Stomach (tissue), 4 donors: Measurements from ENCODE around the gene NDUFA8.

Experiments used
- CTCF ChIP-seq, 7 experiments: fragments of 450-650 bp in 4 of 7; fragments of 200-600 bp in 3 of 7; sonication (generic) in 3 of 7; IDR thresholded peaks; one replicate each; pipeline ENCODE4 v1.5.1; 2016 to 2019; ENCODE audit warnings: antibody characterized with exemption in 7 of 7, control low read depth in 2 of 7, mild to moderate bottlenecking in 1 of 7
- EP300 ChIP-seq: sonication (generic); formaldehyde crosslinking; IDR thresholded peaks from one replicate; pipeline ENCODE4 v1.6.1; 2017; ENCODE audit warnings: antibody characterized with exemption
- POLR2A ChIP-seq, 4 donors: fragments of 450-650 bp; IDR thresholded peaks; one replicate each; pipeline ENCODE4 v1.6.1; 2016; ENCODE audit warnings: antibody characterized with exemption in 4 of 4, control low read depth in 2 of 4, mild to moderate bottlenecking in 1 of 4, moderate library complexity in 1 of 4
- POLR2AphosphoS5 ChIP-seq, 3 donors: sonication (generic); formaldehyde crosslinking; IDR thresholded peaks; one replicate each; pipeline ENCODE4 v1.6.1; 2016; ENCODE audit warnings: antibody characterized with exemption in 3 of 3

- no peak for TF ChIP-seq CTCF (IDR thresholded peaks at IDR 0.05)
- no peak for TF ChIP-seq POLR2AphosphoS5 (IDR thresholded peaks at IDR 0.05)
- TF ChIP-seq EP300, result no peak
- no peak for TF ChIP-seq POLR2A (IDR thresholded peaks at IDR 0.05)
Observed at GRCh38 chr9:122200960-122201595, 41.5 kb upstream of the NDUFA8 start.
